HCT116 (cell line): Measurements from ENCODE around the gene PDE6A. TPM values are rescaled to one million over a fixed set of nuclear protein-coding genes. Genes with fewer than 3 reads are reported as not detected.
"Not testable (repeated sequence)": the region's sequence is repeated elsewhere in the genome, so short reads cannot be mapped to it uniquely, and the experiment has no call there.

Source experiments
- ATAC-seq: fragments of 200-7000 bp; cut with Tn5 transposase; 2 replicates; pipeline ENCODE4 v1.9.1; 2020; ENCODE audit warnings: mild to moderate bottlenecking, moderate library complexity
- BruUV-seq: library from RNA; stranded (reverse); fragments of 400-500 nt; replicated peaks from 2 replicates; lab custom pipeline; 2021; lab: Mats Ljungman, UMichigan
- CTCF ChIA-PET: fragments of 300-600 bp; sonication (Branson Sonifier 250); formaldehyde crosslinking; loops from one replicate; lab custom pipeline; 2021; ENCODE audit warnings: antibody characterized with exemption; lab: Charles Lee
- POLR2A ChIA-PET: fragments of 300-600, 350-600 bp; sonication (Branson Sonifier 250); formaldehyde crosslinking; loops from one replicate; lab custom pipeline; 2021; ENCODE audit warnings: antibody characterized with exemption; lab: Charles Lee
- RAD21 ChIA-PET, 2 experiments: fragments of 300-600 bp; sonication (Branson Sonifier 250); formaldehyde crosslinking; loops; one replicate each; lab custom pipeline; 2023; ENCODE audit warnings: low total read pairs in 2 of 2; ENCODE audit not compliant: uncharacterized antibody in 2 of 2, unreplicated experiment in 2 of 2, low non-redundant PET in 1 of 2; lab: Charles Lee
- DNase-seq: peaks from one replicate; pipeline ENCODE4 v3.0.0-alpha.2; 2010; ENCODE audit warnings: low read depth, low spot score
- H2AFZ ChIP-seq: fragments of 200-600 bp; shearing (Covaris generic), sonication (generic); 2 replicates; pipeline ENCODE4 v1.6.1; 2017; ENCODE audit warnings: low read depth, mixed run types, mixed read lengths, antibody characterized with exemption, low read length; ENCODE audit not compliant: poor library complexity, severe bottlenecking
- H3K27ac ChIP-seq: 2 replicates; pipeline ENCODE4 v1.5.1; 2012; ENCODE audit warnings: low read depth, low read length
- H3K27me3 ChIP-seq: fragments of 200-600 bp; sonication (generic); 2 replicates; pipeline ENCODE4 v1.6.1; 2016; ENCODE audit warnings: mixed run types, low read length, mixed read lengths; ENCODE audit not compliant: insufficient read depth
- H3K36me3 ChIP-seq, 2 experiments: fragments of 200-500 bp in 1 of 2; fragments of 200-600 bp in 1 of 2; sonication (Bioruptor generic) in 1 of 2; sonication (generic) in 1 of 2; 2 replicates each; pipeline versions ENCODE4 v1.5.1 to v1.6.1; 2014 to 2016; ENCODE audit warnings: low read length in 2 of 2, inconsistent platforms in 1 of 2, mixed read lengths in 1 of 2, mixed run types in 1 of 2; ENCODE audit not compliant: insufficient read depth in 2 of 2, control insufficient read depth in 1 of 2
- H3K4me1 ChIP-seq, 2 experiments: fragments of 200-600 bp in 1 of 2; sonication (generic) in 1 of 2; 2 replicates each; pipeline versions ENCODE4 v1.5.1 to v1.6.1; 2012 to 2017; ENCODE audit warnings: low read length in 2 of 2, inconsistent platforms in 1 of 2, mild to moderate bottlenecking in 1 of 2, mixed read lengths in 1 of 2, mixed run types in 1 of 2, moderate library complexity in 1 of 2; ENCODE audit not compliant: insufficient read depth in 2 of 2, control insufficient read depth in 1 of 2
- H3K4me2 ChIP-seq: fragments of 200-600 bp; sonication (generic); 2 replicates; pipeline ENCODE4 v1.6.1; 2017; ENCODE audit warnings: mixed run types, low read length, mixed read lengths
- H3K4me3 ChIP-seq, 2 experiments: fragments of 200-600 bp in 1 of 2; sonication (generic) in 1 of 2; replicated peaks in 1 of 2; 2 replicates each; pipeline ENCODE4 v1.5.1; 2011 to 2016; ENCODE audit warnings: low read length in 2 of 2, control low read depth in 1 of 2, low read depth in 1 of 2, mild to moderate bottlenecking in 1 of 2, mixed read lengths in 1 of 2, mixed run types in 1 of 2
- H3K79me2 ChIP-seq: fragments of 200-600 bp; sonication (generic); 2 replicates; pipeline ENCODE4 v1.6.1; 2017; ENCODE audit warnings: mild to moderate bottlenecking, mixed run types, low read length, moderate library complexity, mixed read lengths; ENCODE audit not compliant: insufficient read depth
- H3K9ac ChIP-seq: fragments of 200-600 bp; sonication (generic); 2 replicates; pipeline ENCODE4 v1.6.1; 2016; ENCODE audit warnings: low read length, mixed read lengths
- H3K9me2 ChIP-seq: fragments of 200-600 bp; sonication (generic), shearing (Covaris generic); 2 replicates; pipeline ENCODE4 v1.6.1; 2017; ENCODE audit warnings: mixed run types, mild to moderate bottlenecking, moderate library complexity; ENCODE audit not compliant: insufficient read depth
- H3K9me3 ChIP-seq, 2 experiments: fragments of 200-500 bp in 1 of 2; fragments of 200-600 bp in 1 of 2; sonication (Bioruptor generic) in 1 of 2; sonication (generic) in 1 of 2; 2 replicates each; pipeline ENCODE4 v1.6.1; 2014 to 2017; ENCODE audit warnings: low read length in 2 of 2, mixed read lengths in 2 of 2, inconsistent platforms in 1 of 2, low read depth in 1 of 2, mild to moderate bottlenecking in 1 of 2, mixed run types in 1 of 2, moderate library complexity in 1 of 2; ENCODE audit not compliant: control insufficient read depth in 1 of 2, insufficient read depth in 1 of 2
- H4K20me1 ChIP-seq: fragments of 200-600 bp; sonication (generic), shearing (Covaris generic); 2 replicates; pipeline ENCODE4 v1.6.1; 2017; ENCODE audit warnings: mixed run types, mild to moderate bottlenecking, moderate library complexity; ENCODE audit not compliant: insufficient read depth
- CBX3 ChIP-seq: IDR thresholded peaks from 2 replicates; pipeline ENCODE4 v1.6.1; 2012; ENCODE audit warnings: low read depth
- CEBPB ChIP-seq: IDR thresholded peaks from 2 replicates; pipeline ENCODE4 v1.6.1; 2012; ENCODE audit warnings: low read depth
- CTCF ChIP-seq, 3 experiments: fragments of 200-600 bp in 1 of 3; sonication (generic) in 1 of 3; IDR thresholded peaks in 2 of 3; conservative IDR thresholded peaks in 1 of 3; 2 replicates each; pipeline ENCODE4 v1.5.1; 2012 to 2017; ENCODE audit warnings: low read depth in 2 of 3, low read length in 2 of 3, antibody characterized with exemption in 1 of 3, borderline replicate concordance in 1 of 3, control low read depth in 1 of 3, mild to moderate bottlenecking in 1 of 3, mixed read lengths in 1 of 3, mixed run types in 1 of 3, moderate library complexity in 1 of 3; ENCODE audit not compliant: insufficient read depth in 1 of 3
- EGR1 ChIP-seq: IDR thresholded peaks from 2 replicates; pipeline ENCODE4 v1.6.1; 2012; ENCODE audit warnings: low read depth
- ELF1 ChIP-seq: IDR thresholded peaks from 2 replicates; pipeline ENCODE4 v1.6.1; 2012; ENCODE audit warnings: low read depth, borderline replicate concordance
- EZH2phosphoT487 ChIP-seq: fragments of 200-600 bp; IDR thresholded peaks from 2 replicates; pipeline ENCODE4 v1.6.1; 2018; ENCODE audit warnings: antibody characterized with exemption, borderline replicate concordance
- FOSL1 ChIP-seq: IDR thresholded peaks from 2 replicates; pipeline ENCODE4 v1.6.1; 2012; ENCODE audit warnings: low read depth
- JUND ChIP-seq: IDR thresholded peaks from 2 replicates; pipeline ENCODE4 v1.6.1; 2012
- MAX ChIP-seq: IDR thresholded peaks from 2 replicates; pipeline ENCODE4 v1.6.1; 2012
- POLR2A ChIP-seq: IDR thresholded peaks from 2 replicates; pipeline ENCODE4 v1.7.0; 2011; ENCODE audit warnings: borderline replicate concordance; ENCODE audit not compliant: insufficient read depth, insufficient read length; ENCODE audit errors: extremely low read depth
- POLR2AphosphoS5 ChIP-seq: IDR thresholded peaks from 2 replicates; pipeline ENCODE4 v1.6.1; 2011; ENCODE audit warnings: mild to moderate bottlenecking, low read depth, low read length, moderate library complexity
- RAD21 ChIP-seq: IDR thresholded peaks from 2 replicates; pipeline ENCODE4 v1.6.1; 2012; ENCODE audit warnings: low read depth, mild to moderate bottlenecking
- SIN3A ChIP-seq: IDR thresholded peaks from 2 replicates; pipeline ENCODE4 v1.6.1; 2012; ENCODE audit warnings: low read depth
- TCF7L2 ChIP-seq: IDR thresholded peaks from 2 replicates; pipeline ENCODE4 v1.7.0; 2011; ENCODE audit warnings: borderline replicate concordance, inconsistent platforms; ENCODE audit not compliant: insufficient read depth, insufficient read length; ENCODE audit errors: extremely low read depth
- YY1 ChIP-seq: IDR thresholded peaks from 2 replicates; pipeline ENCODE4 v1.6.1; 2011; ENCODE audit warnings: low read length, low read depth, moderate library complexity, mild to moderate bottlenecking; ENCODE audit not compliant: insufficient replicate concordance; ENCODE audit errors: extremely low read depth
- ZBTB33 ChIP-seq: IDR thresholded peaks from 2 replicates; pipeline ENCODE4 v1.6.1; 2011; ENCODE audit warnings: mild to moderate bottlenecking, low read length, moderate library complexity; ENCODE audit not compliant: insufficient replicate concordance; ENCODE audit errors: extremely low read depth
- ZFX ChIP-seq: fragments of 450-650 bp; IDR thresholded peaks from 2 replicates; pipeline ENCODE4 v1.6.1; 2017
- ZNF274 ChIP-seq: fragments of 200-500 bp; sonication (Bioruptor generic); IDR thresholded peaks from 2 replicates; pipeline ENCODE4 v1.6.1; 2014; ENCODE audit warnings: mild to moderate bottlenecking, low read depth, low read length, inconsistent platforms
- intact Hi-C: fragments of 100-400 bp; cut with micrococcal nuclease; formaldehyde crosslinking; loops from 2 replicates; pipeline ENCODE4 v1.10.0; 2022
- total RNA-seq: library from RNA; stranded (reverse); gene quantifications from one replicate; pipeline ENCODE4 v1.2.1, GENCODE V29; 2021; ENCODE audit not compliant: unreplicated experiment
- TF ChIP-seq, protein P1 (sequence below): IDR thresholded peaks from 2 replicates; pipeline ENCODE4 v1.6.1; 2012

PDE6A gene
- total RNA-seq, 1 experiment from 2014 or later: not detected

DNA sequence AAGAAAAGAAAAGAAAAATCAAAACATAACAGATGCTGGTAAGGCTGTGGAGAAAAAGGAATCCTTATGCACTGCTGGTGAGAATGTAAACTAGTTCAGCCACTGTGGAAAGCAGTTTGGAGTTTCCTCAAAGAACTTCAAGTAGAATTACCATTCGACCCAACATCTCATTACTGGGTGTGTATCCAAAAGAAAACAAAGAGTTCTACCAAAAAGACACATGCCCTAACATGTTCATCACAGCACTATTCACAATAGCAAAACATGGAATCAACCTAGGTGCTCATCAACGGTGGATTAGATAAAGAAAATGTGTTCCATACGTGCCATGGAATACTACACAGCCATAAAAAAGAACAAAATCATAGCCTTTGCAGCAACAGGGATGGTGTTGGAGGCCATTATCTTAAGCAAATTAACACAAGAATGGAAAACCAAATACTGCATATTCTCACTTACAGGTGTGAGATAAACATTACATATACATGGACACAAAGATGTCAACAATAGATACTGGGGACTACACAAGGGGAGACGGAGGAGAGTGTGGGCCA is 63.4 kb downstream of the PDE6A start:
- Histone ChIP-seq H2AFZ (no peak overlapping the region), H3K79me2 (no peaks in the 10 kb centered on the region), H3K4me1 (no peaks in the 10 kb centered on the region), H3K4me3 (no peak overlapping the region), H3K9me3 (no peaks in the 10 kb centered on the region), H3K9me2 (no peaks in the 10 kb centered on the region), H3K4me2 (no peak overlapping the region), H3K9ac (no peak overlapping the region), H4K20me1 (no peaks in the 10 kb centered on the region), H3K36me3 (no peaks in the 10 kb centered on the region), H3K27ac (no peak overlapping the region), H3K27me3 (no peaks in the 10 kb centered on the region)
- intact Hi-C loops: no loop called here
- no TSS peak for BruUV-seq
- no peak for TF ChIP-seq EGR1
- TF ChIP-seq POLR2A: no peak
- no peak for TF ChIP-seq TCF7L2
- no peak for TF ChIP-seq ZNF274
- TF ChIP-seq RAD21: no peak
- no peak for TF ChIP-seq ZBTB33
- TF ChIP-seq, protein P1, sequence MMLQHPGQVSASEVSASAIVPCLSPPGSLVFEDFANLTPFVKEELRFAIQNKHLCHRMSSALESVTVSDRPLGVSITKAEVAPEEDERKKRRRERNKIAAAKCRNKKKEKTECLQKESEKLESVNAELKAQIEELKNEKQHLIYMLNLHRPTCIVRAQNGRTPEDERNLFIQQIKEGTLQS: no peak
- no peak for TF ChIP-seq POLR2AphosphoS5
- TF ChIP-seq ZFX: no peak
- TF ChIP-seq MAX: no peak
- TF ChIP-seq CEBPB: no peak
- no peak for TF ChIP-seq EZH2phosphoT487
- no peak for TF ChIP-seq SIN3A
- TF ChIP-seq CTCF (IDR thresholded peaks at IDR 0.05 in 2 of 3, conservative IDR thresholded peaks at IDR 0.05 in 1 of 3; ENCODE audit: borderline replicate concordance in 1 of 3, insufficient read depth in 1 of 3, low read depth in 2 of 3, low read length in 2 of 3): no peak
- TF ChIP-seq FOSL1: no peak
- TF ChIP-seq ELF1: no peak
- TF ChIP-seq CBX3: no peak
- TF ChIP-seq YY1: no peak
- TF ChIP-seq JUND: no peak
- ATAC-seq: no peak
- DNase-seq: no peak
- ChIA-PET RAD21 (no interaction called here), POLR2A (no interaction called here), CTCF (no interaction called here)

- POLR2A ChIA-PET, ATAC-seq, H4K20me1 ChIP-seq, H3K9ac ChIP-seq, H3K79me2 ChIP-seq, H3K27ac ChIP-seq, H3K4me1 ChIP-seq, H3K36me3 ChIP-seq, H3K4me2 ChIP-seq, CTCF ChIA-PET, H3K4me3 ChIP-seq, DNase-seq, H3K9me2 ChIP-seq, RAD21 ChIA-PET, intact Hi-C loops, BruUV-seq, H2AFZ ChIP-seq, H3K9me3 ChIP-seq, H3K27me3 ChIP-seq: not testable (repeated sequence)
Measured at GRCh38 chr5:149879593-149879992, 65.0 kb downstream of the PDE6A start.
